Measurements from ENCODE around the gene UFD1. TPM values are rescaled to one million over a fixed set of nuclear protein-coding genes. Genes with fewer than 3 reads are reported as not detected.

UFD1 gene
- total and polyA plus RNA-seq, 2 donors (not counting 1 experiment from before 2014, with no cell fraction given), result 41.3 to 86.2 TPM

DNA sequence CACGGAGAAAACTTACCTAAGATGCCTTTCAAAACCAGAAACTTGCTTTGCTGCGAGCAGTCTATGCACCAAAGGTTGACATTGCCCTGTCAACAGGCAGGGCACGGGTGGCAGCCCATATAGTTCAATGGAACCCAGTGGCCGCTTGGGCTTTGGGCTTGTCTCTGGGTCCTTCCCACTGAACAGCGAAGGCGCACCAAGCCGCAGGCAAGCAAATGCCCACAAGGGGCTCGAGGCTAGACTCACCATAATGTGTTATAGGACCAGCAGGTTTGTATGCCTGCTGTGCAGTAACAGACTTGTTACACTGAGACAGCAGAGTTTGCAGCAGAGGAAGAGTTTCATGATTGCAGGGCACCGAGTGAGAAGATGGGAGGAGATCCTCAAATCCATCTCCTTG, 24.9 kb upstream of the UFD1 start:
- no peak for DNase-seq (ENCODE audit: low read depth in 2 of 2)
- Histone ChIP-seq H3K79me2 (ENCODE audit: control insufficient read depth, insufficient read depth, low read length) (no peaks in the 10 kb centered on the region), H3K9me3 (ENCODE audit: control insufficient read depth, insufficient read depth, low read depth, low read length) (no peaks in the 10 kb centered on the region), H3K4me3 (replicated peaks in 1 of 4; ENCODE audit: control extremely low read depth in 1 of 4, insufficient read depth in 1 of 4, low read depth in 3 of 4, low read length in 4 of 4) (no peak overlapping the region), H3K4me2 (ENCODE audit: extremely low read depth, insufficient read depth, low read length) (no peak overlapping the region), H3K9ac (ENCODE audit: insufficient read depth, low read length) (no peak overlapping the region), H3K4me1 (ENCODE audit: control insufficient read depth, extremely low read depth, insufficient read depth, low read length) (no peaks in the 10 kb centered on the region), H2AFZ (ENCODE audit: low read length) (no peak overlapping the region), H3K27me3 (ENCODE audit: control insufficient read depth, insufficient read depth, low read length) (no peaks in the 10 kb centered on the region), H3K27ac (ENCODE audit: insufficient read depth, low read length) (no peak overlapping the region), H4K20me1 (ENCODE audit: control insufficient read depth, extremely low read depth, insufficient read depth, low read length) (no peaks in the 10 kb centered on the region), H3K36me3 (ENCODE audit: control insufficient read depth, insufficient read depth, low read length) (peaks cover 3% of the 10 kb centered on the region)
- TF ChIP-seq, protein P1, sequence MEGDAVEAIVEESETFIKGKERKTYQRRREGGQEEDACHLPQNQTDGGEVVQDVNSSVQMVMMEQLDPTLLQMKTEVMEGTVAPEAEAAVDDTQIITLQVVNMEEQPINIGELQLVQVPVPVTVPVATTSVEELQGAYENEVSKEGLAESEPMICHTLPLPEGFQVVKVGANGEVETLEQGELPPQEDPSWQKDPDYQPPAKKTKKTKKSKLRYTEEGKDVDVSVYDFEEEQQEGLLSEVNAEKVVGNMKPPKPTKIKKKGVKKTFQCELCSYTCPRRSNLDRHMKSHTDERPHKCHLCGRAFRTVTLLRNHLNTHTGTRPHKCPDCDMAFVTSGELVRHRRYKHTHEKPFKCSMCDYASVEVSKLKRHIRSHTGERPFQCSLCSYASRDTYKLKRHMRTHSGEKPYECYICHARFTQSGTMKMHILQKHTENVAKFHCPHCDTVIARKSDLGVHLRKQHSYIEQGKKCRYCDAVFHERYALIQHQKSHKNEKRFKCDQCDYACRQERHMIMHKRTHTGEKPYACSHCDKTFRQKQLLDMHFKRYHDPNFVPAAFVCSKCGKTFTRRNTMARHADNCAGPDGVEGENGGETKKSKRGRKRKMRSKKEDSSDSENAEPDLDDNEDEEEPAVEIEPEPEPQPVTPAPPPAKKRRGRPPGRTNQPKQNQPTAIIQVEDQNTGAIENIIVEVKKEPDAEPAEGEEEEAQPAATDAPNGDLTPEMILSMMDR (conservative IDR thresholded peaks at IDR 0.05 in 1 of 2, IDR thresholded peaks at IDR 0.05 in 1 of 2; ENCODE audit: low read depth in 1 of 2, low read length in 2 of 2), result no peak
- TF ChIP-seq EZH2 (IDR thresholded peaks at IDR 0.05; ENCODE audit: low read length, missing control alignments), result no peak

DNA sequence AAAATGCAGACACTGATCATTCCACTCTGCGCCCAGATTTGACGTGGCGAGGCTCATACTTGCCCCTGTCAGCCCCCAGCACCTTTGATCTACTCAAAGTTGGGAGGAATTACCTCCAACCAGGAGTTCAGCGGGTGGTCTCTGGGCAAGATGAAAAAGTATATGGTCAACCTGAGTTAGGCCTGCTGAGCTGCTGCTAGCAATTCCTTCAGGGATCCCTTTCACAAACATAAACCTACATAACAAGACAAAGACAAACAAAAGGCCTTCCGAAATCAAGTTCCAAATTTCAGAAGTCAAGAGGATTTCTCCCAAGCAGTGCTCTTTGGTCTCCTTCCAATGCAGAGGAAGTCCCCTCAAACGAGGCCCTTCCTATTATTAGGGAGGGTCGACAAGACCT, 24.4 kb upstream of the UFD1 start:
- no peak overlapping the region for H3K4me3 ChIP-seq (replicated peaks in 1 of 4; ENCODE audit: control extremely low read depth in 1 of 4, insufficient read depth in 1 of 4, low read depth in 3 of 4, low read length in 4 of 4)
- H3K79me2 ChIP-seq (ENCODE audit: control insufficient read depth, insufficient read depth, low read length), result no peaks in the 10 kb centered on the region
- H3K9ac ChIP-seq (ENCODE audit: insufficient read depth, low read length), result no peak overlapping the region
- TF ChIP-seq, protein P1 (conservative IDR thresholded peaks at IDR 0.05 in 1 of 2, IDR thresholded peaks at IDR 0.05 in 1 of 2; ENCODE audit: low read depth in 1 of 2, low read length in 2 of 2), result no peak
- no peak overlapping the region for H2AFZ ChIP-seq (ENCODE audit: low read length)
- H3K9me3 ChIP-seq (ENCODE audit: control insufficient read depth, insufficient read depth, low read depth, low read length), result no peaks in the 10 kb centered on the region
- no peaks in the 10 kb centered on the region for H3K4me1 ChIP-seq (ENCODE audit: control insufficient read depth, extremely low read depth, insufficient read depth, low read length)
- no peak overlapping the region for H3K27ac ChIP-seq (ENCODE audit: insufficient read depth, low read length)
- H3K36me3 ChIP-seq (ENCODE audit: control insufficient read depth, insufficient read depth, low read length), result peaks cover 3% of the 10 kb centered on the region
- no peak for DNase-seq (ENCODE audit: low read depth in 2 of 2)
- H3K4me2 ChIP-seq (ENCODE audit: extremely low read depth, insufficient read depth, low read length), result no peak overlapping the region
- no peaks in the 10 kb centered on the region for H4K20me1 ChIP-seq (ENCODE audit: control insufficient read depth, extremely low read depth, insufficient read depth, low read length)
- H3K27me3 ChIP-seq (ENCODE audit: control insufficient read depth, insufficient read depth, low read length), result no peaks in the 10 kb centered on the region

DNA sequence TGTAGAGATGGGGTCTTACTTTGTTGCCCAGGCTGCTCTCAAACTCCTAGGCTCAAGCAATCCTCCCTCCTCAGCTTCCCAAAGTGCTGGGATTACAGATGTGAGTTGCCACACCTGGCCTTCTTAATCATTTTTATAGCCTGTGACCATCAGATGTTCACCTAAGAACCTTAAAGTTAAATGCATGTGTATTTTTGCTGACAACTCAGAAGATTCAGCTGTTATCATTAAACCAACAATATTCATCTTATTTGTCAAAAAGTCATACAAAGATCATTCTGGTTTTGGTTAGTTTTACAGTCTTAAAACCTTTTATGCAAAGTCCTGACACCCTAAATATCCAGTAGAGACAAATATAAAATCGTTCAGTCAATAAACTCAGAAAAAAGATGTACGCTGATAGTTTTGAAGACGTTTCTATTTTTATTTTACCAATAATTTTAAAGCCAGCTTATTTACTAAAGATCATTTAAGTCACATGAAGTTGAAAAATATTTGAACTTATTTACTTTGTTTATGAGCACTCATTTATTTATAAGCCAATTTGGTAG, 23.0 kb upstream of the UFD1 start:
- Histone ChIP-seq H3K4me1 (ENCODE audit: control insufficient read depth, extremely low read depth, insufficient read depth, low read length) (peaks cover 3% of the 10 kb centered on the region), H3K9ac (ENCODE audit: insufficient read depth, low read length) (no peak overlapping the region), H4K20me1 (ENCODE audit: control insufficient read depth, extremely low read depth, insufficient read depth, low read length) (no peaks in the 10 kb centered on the region), H3K36me3 (ENCODE audit: control insufficient read depth, insufficient read depth, low read length) (peaks cover 1% of the 10 kb centered on the region), H3K27ac (ENCODE audit: insufficient read depth, low read length) (no peak overlapping the region), H3K79me2 (ENCODE audit: control insufficient read depth, insufficient read depth, low read length) (no peaks in the 10 kb centered on the region), H3K4me2 (ENCODE audit: extremely low read depth, insufficient read depth, low read length) (no peak overlapping the region), H3K4me3 (replicated peaks in 1 of 4; ENCODE audit: control extremely low read depth in 1 of 4, insufficient read depth in 1 of 4, low read depth in 3 of 4, low read length in 4 of 4) (no peak overlapping the region), H3K9me3 (ENCODE audit: control insufficient read depth, insufficient read depth, low read depth, low read length) (no peaks in the 10 kb centered on the region), H2AFZ (ENCODE audit: low read length) (no peak overlapping the region), H3K27me3 (ENCODE audit: control insufficient read depth, insufficient read depth, low read length) (no peaks in the 10 kb centered on the region)
- TF ChIP-seq, protein P1 (conservative IDR thresholded peaks at IDR 0.05 in 1 of 2, IDR thresholded peaks at IDR 0.05 in 1 of 2; ENCODE audit: low read depth in 1 of 2, low read length in 2 of 2), result no peak
- no peak for TF ChIP-seq EZH2 (IDR thresholded peaks at IDR 0.05; ENCODE audit: low read length, missing control alignments)
- no peak for DNase-seq (ENCODE audit: low read depth in 2 of 2)

Measured in fibroblast of lung (primary cell).